ENCODE measurements around the gene SLC7A8.

DNA sequence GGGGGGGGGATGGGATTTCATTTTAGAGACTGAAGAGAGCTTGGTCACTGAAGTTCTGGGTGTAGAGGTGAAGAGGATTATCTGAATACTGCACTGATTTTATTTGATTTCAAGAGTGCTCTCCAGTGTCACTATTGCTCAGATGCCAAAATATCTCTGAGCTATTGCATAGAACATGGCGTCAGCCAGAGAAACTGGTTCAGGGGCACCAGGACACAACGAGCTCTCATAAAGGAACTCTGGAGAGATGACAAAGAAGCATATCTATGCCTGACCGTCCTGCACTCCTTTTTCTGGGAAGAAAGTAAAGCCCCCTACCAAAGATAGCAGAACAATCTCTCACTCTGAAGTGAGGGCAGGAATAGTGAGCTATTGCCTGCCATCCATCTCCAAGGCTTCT is 2.0 kb downstream of the SLC7A8 start:
- TF ChIP-seq, protein P1, sequence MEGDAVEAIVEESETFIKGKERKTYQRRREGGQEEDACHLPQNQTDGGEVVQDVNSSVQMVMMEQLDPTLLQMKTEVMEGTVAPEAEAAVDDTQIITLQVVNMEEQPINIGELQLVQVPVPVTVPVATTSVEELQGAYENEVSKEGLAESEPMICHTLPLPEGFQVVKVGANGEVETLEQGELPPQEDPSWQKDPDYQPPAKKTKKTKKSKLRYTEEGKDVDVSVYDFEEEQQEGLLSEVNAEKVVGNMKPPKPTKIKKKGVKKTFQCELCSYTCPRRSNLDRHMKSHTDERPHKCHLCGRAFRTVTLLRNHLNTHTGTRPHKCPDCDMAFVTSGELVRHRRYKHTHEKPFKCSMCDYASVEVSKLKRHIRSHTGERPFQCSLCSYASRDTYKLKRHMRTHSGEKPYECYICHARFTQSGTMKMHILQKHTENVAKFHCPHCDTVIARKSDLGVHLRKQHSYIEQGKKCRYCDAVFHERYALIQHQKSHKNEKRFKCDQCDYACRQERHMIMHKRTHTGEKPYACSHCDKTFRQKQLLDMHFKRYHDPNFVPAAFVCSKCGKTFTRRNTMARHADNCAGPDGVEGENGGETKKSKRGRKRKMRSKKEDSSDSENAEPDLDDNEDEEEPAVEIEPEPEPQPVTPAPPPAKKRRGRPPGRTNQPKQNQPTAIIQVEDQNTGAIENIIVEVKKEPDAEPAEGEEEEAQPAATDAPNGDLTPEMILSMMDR (IDR thresholded peaks at IDR 0.05), result no peak
- TF ChIP-seq POLR2A (IDR thresholded peaks at IDR 0.05), result no peak

All from adrenal gland (tissue), 5 donors.